SU-DHL-6 (cell line): ENCODE results near the gene ASB15.

ENCODE experiments used
- H2AFZ ChIP-seq: fragments of 200-600 bp; sonication (generic); 2 replicates; pipeline ENCODE4 v1.6.1; 2014; ENCODE audit warnings: low read depth, mild to moderate bottlenecking, moderate library complexity, mixed read lengths, antibody characterized with exemption, low read length; ENCODE audit not compliant: severe bottlenecking
- H3F3A ChIP-seq: fragments of 200-600 bp; shearing (Covaris generic); 2 replicates; pipeline ENCODE4 v1.6.0; 2016; ENCODE audit warnings: antibody characterized with exemption, mild to moderate bottlenecking; ENCODE audit not compliant: insufficient read depth
- H3K27ac ChIP-seq: fragments of 200-600 bp; sonication (generic); 2 replicates; pipeline ENCODE4 v1.5.1; 2016; ENCODE audit warnings: low read depth, mild to moderate bottlenecking, low read length, moderate library complexity, mixed read lengths
- H3K27me3 ChIP-seq: fragments of 200-600 bp; sonication (generic), shearing (Covaris generic); 2 replicates; pipeline ENCODE4 v1.6.0; 2014; ENCODE audit warnings: mild to moderate bottlenecking, low read length
- H3K36me3 ChIP-seq: fragments of 200-600 bp; sonication (generic); 2 replicates; pipeline ENCODE4 v1.6.1; 2014; ENCODE audit warnings: mild to moderate bottlenecking, low read length, mixed read lengths
- H3K4me2 ChIP-seq: fragments of 300-600, 200-600 bp; shearing (Covaris generic), sonication (generic); 2 replicates; pipeline ENCODE4 v1.6.0; 2014; ENCODE audit warnings: low read length, low read depth, mild to moderate bottlenecking; ENCODE audit not compliant: poor library complexity, severe bottlenecking
- H3K4me3 ChIP-seq: fragments of 200-600 bp; sonication (generic); 2 replicates; pipeline ENCODE4 v1.5.1; 2014; ENCODE audit warnings: antibody characterized with exemption, low read length, mild to moderate bottlenecking, mixed read lengths; ENCODE audit not compliant: insufficient read depth, poor library complexity, severe bottlenecking
- H3K79me2 ChIP-seq: fragments of 200-600 bp; sonication (generic); 2 replicates; pipeline ENCODE4 v1.6.1; 2014; ENCODE audit warnings: mild to moderate bottlenecking, low read length, moderate library complexity; ENCODE audit not compliant: insufficient read depth
- H3K9ac ChIP-seq: fragments of 200-600 bp; sonication (generic); 2 replicates; pipeline ENCODE4 v1.7.0; 2014; ENCODE audit warnings: mild to moderate bottlenecking, low read length
- H3K9me2 ChIP-seq: fragments of 200-600 bp; sonication (generic); replicated peaks from 2 replicates; pipeline ENCODE4 v1.6.1; 2014; ENCODE audit warnings: low read length; ENCODE audit not compliant: insufficient read depth
- H3K9me3 ChIP-seq: fragments of 200-600 bp; sonication (generic); 2 replicates; pipeline ENCODE4 v1.6.1; 2014; ENCODE audit warnings: low read length, mixed read lengths; ENCODE audit not compliant: insufficient read depth
- H4K20me1 ChIP-seq: fragments of 200-600 bp; sonication (generic); 2 replicates; pipeline ENCODE4 v1.6.1; 2014; ENCODE audit warnings: low read depth, mild to moderate bottlenecking, antibody characterized with exemption, low read length, moderate library complexity, mixed read lengths
- CTCF ChIP-seq: fragments of 200-600 bp; sonication (generic); IDR thresholded peaks from one replicate; pipeline ENCODE4 v1.5.1; 2017; ENCODE audit warnings: antibody characterized with exemption, mild to moderate bottlenecking, low read length, moderate library complexity; ENCODE audit not compliant: insufficient read depth, poor library complexity, severe bottlenecking
- EZH2phosphoT487 ChIP-seq: fragments of 200-600 bp; sonication (generic), shearing (Covaris generic); conservative IDR thresholded peaks from 2 replicates; pipeline ENCODE4 v1.6.1; 2018; ENCODE audit warnings: mild to moderate bottlenecking, antibody characterized with exemption, low read length, moderate library complexity, mixed read lengths

ASB15 gene

DNA sequence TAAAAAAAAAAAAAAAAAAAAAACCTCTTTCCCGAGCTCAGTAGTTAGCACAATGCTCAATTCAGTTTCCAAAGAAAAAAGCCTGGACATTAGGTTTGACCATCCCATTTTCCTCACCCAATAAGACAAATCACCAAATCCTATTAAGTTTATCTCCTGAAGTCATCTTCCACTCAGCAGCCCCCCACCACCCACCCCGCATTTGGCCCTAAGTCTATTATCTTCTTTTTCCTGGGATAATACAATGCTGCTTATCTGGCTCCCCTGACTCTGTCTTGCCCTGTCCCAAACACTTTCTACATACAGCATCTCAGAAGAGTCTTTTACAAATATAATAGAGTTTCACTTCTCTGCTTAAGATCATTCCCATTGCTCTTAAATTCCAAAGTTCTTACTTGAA, 36.3 kb downstream of the ASB15 start:
- Histone ChIP-seq H3K4me3 (no peak overlapping the region), H3K79me2 (no peaks in the 10 kb centered on the region), H3F3A (no peaks in the 10 kb centered on the region), H3K36me3 (no peaks in the 10 kb centered on the region), H3K27ac (no peak overlapping the region), H3K9me3 (no peaks in the 10 kb centered on the region), H3K4me2 (no peak overlapping the region), H4K20me1 (no peaks in the 10 kb centered on the region), H3K9me2 (no peaks in the 10 kb centered on the region), H2AFZ (no peak overlapping the region), H3K9ac (no peak overlapping the region), H3K27me3 (no peaks in the 10 kb centered on the region)
- TF ChIP-seq CTCF (no peak), EZH2phosphoT487 (no peak)

DNA sequence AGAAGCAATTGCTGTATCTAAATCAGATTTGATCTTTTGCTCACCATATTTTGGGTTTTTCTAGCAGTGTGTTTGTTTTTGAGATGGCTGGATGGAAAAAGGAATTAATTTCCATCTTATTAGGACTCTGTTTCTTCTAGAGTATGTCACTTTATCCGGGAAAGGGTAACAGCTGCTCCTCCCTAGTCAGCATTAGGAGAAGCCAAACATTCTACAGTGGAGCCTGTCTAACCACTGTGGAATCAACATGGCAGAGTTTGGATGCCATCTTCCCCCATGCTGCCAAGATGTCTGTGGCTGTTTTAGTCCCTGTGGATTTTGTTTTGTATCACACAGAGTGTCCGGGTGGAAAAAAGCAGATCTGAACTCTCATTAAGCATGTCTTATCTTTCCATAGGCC, 38.0 kb downstream of the ASB15 start:
- TF ChIP-seq CTCF (no peak), EZH2phosphoT487 (no peak)
- H3K9me3 ChIP-seq: no peaks in the 10 kb centered on the region
- no peaks in the 10 kb centered on the region for H3K79me2 ChIP-seq
- H3K4me3 ChIP-seq: no peak overlapping the region
- H3F3A ChIP-seq: no peaks in the 10 kb centered on the region
- H3K36me3 ChIP-seq: no peaks in the 10 kb centered on the region
- no peaks in the 10 kb centered on the region for H3K27me3 ChIP-seq
- no peak overlapping the region for H3K4me2 ChIP-seq
- H4K20me1 ChIP-seq: no peaks in the 10 kb centered on the region
- H2AFZ ChIP-seq: no peak overlapping the region
- no peak overlapping the region for H3K27ac ChIP-seq
- H3K9ac ChIP-seq: no peak overlapping the region
- no peaks in the 10 kb centered on the region for H3K9me2 ChIP-seq

DNA sequence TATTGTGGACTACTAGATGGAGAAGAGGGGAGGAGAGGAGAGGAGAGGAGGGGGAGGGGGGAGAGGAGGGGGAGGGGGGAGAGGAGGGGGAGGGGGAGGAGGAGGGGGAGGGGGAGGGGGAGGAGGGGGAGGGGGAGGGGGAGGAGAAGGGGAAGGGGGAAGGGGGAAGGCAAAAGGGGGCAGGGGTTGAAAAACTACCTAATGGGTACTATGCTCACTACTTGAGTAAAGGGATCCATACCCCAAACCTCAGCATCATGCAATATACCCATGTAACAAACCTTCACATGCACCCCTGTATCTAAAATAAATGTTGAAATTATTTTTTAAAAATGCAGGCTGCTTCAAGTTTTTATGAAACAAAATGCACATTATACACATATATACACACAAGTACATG, 39.0 kb downstream of the ASB15 start:
- Histone ChIP-seq H3K9me2 (no peaks in the 10 kb centered on the region), H3K36me3 (no peaks in the 10 kb centered on the region), H3K79me2 (no peaks in the 10 kb centered on the region), H3K4me2 (no peak overlapping the region), H2AFZ (no peak overlapping the region), H3K9ac (no peak overlapping the region), H4K20me1 (no peaks in the 10 kb centered on the region), H3K27me3 (no peaks in the 10 kb centered on the region), H3K4me3 (no peak overlapping the region), H3K9me3 (no peaks in the 10 kb centered on the region), H3F3A (no peaks in the 10 kb centered on the region), H3K27ac (no peak overlapping the region)
- TF ChIP-seq CTCF (no peak), EZH2phosphoT487 (no peak)

DNA sequence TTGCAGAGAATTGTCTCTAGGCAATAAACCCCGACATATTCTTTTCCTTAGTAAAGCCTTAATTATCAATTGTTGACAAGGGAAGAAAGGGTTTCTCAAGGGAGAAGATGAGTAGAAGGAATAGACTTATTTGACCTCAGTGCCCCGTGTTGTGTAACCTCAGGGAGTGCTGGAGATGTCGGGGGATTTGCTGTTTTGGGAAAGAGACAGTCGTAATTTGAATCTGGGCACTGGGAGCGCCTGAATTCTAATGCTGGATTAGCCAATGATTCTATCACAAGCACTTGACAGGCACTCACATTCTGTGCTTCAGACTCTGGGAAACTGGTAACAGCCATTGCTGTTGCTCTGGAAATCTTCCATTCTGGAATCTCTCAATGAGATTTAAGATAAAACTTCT, 40.3 kb downstream of the ASB15 start:
- H3K4me3 ChIP-seq: no peak overlapping the region
- no peak overlapping the region for H3K27ac ChIP-seq
- no peaks in the 10 kb centered on the region for H3K9me2 ChIP-seq
- H3K9ac ChIP-seq: no peak overlapping the region
- no peaks in the 10 kb centered on the region for H3K79me2 ChIP-seq
- H4K20me1 ChIP-seq: no peaks in the 10 kb centered on the region
- no peaks in the 10 kb centered on the region for H3K27me3 ChIP-seq
- no peaks in the 10 kb centered on the region for H3K36me3 ChIP-seq
- TF ChIP-seq EZH2phosphoT487: no peak
- TF ChIP-seq CTCF: no peak
- H3K4me2 ChIP-seq: no peak overlapping the region
- H2AFZ ChIP-seq: no peak overlapping the region
- no peaks in the 10 kb centered on the region for H3F3A ChIP-seq
- H3K9me3 ChIP-seq: no peaks in the 10 kb centered on the region
